Central memory CD8-positive, alpha-beta T cell (primary cell): ENCODE results near the gene SEZ6.

Experiments used
- ATAC-seq: fragments of 150-1000 bp; cut with Tn5 transposase; replicated peaks from 2 replicates; pipeline ENCODE4 v1.10.0; 2022; ENCODE audit warnings: mild to moderate bottlenecking, moderate FRiP score, moderate number of reproducible peaks; ENCODE audit not compliant: poor library complexity, severe bottlenecking; ENCODE audit errors: extremely low read depth
- DNase-seq, 2 donors: peaks; one replicate each; pipeline ENCODE4 v3.0.0; 2021; ENCODE audit warnings: low spot score in 2 of 2
- H3K27ac Mint-ChIP-seq: one replicate; pipeline ENCODE4 v1.8.0; 2022; ENCODE audit warnings: low read depth, mild to moderate bottlenecking, moderate library complexity, mixed read lengths
- H3K27me3 Mint-ChIP-seq: one replicate; pipeline ENCODE4 v1.8.0; 2022; ENCODE audit warnings: mixed read lengths
- H3K36me3 Mint-ChIP-seq: one replicate; pipeline ENCODE4 v1.8.0; 2022; ENCODE audit warnings: mild to moderate bottlenecking, moderate library complexity, mixed read lengths; ENCODE audit not compliant: insufficient read depth
- H3K4me1 Mint-ChIP-seq: one replicate; pipeline ENCODE4 v1.8.0; 2022; ENCODE audit warnings: mixed read lengths
- H3K4me3 Mint-ChIP-seq: one replicate; pipeline ENCODE4 v1.8.0; 2022; ENCODE audit warnings: mild to moderate bottlenecking, moderate library complexity, mixed read lengths
- H3K9me3 Mint-ChIP-seq: one replicate; pipeline ENCODE4 v1.8.0; 2022; ENCODE audit warnings: mixed read lengths

The SEZ6 gene

DNA sequence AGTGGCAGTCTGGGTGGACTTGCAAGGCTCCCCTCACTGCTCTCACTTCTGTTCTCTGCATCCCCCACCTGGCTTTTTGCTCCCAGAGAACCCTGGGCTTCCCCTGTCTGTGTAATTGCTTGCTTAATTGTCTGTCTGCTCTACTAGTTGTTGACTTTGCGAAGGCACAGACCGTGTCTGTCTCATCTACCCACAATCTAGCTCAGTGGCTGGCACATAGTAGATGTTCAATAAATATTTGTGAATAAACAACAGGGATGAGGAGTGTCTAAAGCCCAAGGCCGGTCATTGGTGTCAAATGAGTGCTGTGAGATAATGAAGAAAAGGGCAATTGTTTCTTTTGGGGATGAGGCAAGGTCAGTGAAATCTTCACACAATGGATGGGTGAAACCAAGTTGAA, 2.8 kb upstream of the SEZ6 start:
- H3K9me3 Mint-ChIP-seq: no peaks in the 10 kb centered on the region
- H3K27ac Mint-ChIP-seq: no peak overlapping the region
- DNase-seq (no peak), ATAC-seq (no peak)
- peaks cover 1% of the 10 kb centered on the region for H3K36me3 Mint-ChIP-seq
- peaks cover 68% of the 10 kb centered on the region for H3K27me3 Mint-ChIP-seq
- no peaks in the 10 kb centered on the region for H3K4me1 Mint-ChIP-seq
- H3K4me3 Mint-ChIP-seq: no peak overlapping the region

GRCh38 chr17:29007860-29008455, 2.1 kb upstream of the SEZ6 start:
- H3K36me3 Mint-ChIP-seq: peaks cover 1% of the 10 kb centered on the region
- peaks cover 75% of the 10 kb centered on the region for H3K27me3 Mint-ChIP-seq
- H3K27ac Mint-ChIP-seq: no peak overlapping the region
- H3K4me3 Mint-ChIP-seq: no peak overlapping the region
- no peak for ATAC-seq
- H3K4me1 Mint-ChIP-seq: no peaks in the 10 kb centered on the region
- no peak for DNase-seq
- H3K9me3 Mint-ChIP-seq: no peaks in the 10 kb centered on the region

DNA sequence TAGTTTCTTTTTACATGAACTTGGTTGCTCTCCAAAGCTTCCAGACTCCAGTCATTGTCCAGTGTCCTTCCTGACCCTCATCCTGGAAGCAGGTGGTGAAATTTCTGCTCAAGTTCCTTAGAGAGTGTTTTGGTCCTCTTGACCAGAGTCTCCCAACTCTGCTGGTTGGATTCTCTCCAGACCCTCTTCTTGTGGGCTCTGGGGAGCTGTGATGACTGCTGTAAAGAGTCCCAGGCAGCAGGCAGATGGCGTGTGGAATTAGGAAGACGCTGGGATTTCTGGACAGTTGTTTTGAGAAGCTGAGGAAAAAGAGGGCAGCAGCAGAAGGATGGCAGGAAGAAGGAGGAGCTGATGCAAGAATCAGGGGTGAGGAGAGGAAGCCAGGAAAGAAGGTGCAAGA, 1.6 kb upstream of the SEZ6 start:
- Mint-ChIP-seq H3K9me3 (no peaks in the 10 kb centered on the region), H3K27me3 (peaks cover 80% of the 10 kb centered on the region), H3K4me1 (no peaks in the 10 kb centered on the region), H3K4me3 (no peak overlapping the region), H3K36me3 (peaks cover 1% of the 10 kb centered on the region), H3K27ac (no peak overlapping the region)
- DNase-seq (no peak), ATAC-seq (no peak)

GRCh38 chr17:29004081-29004692, 1.6 kb downstream of the SEZ6 start:
- Mint-ChIP-seq H3K4me3 (no peak overlapping the region), H3K36me3 (peaks cover 1% of the 10 kb centered on the region), H3K27me3 (peaks cover 63% of the 10 kb centered on the region), H3K4me1 (no peaks in the 10 kb centered on the region), H3K27ac (no peak overlapping the region), H3K9me3 (no peaks in the 10 kb centered on the region)
- DNase-seq (no peak), ATAC-seq (no peak)

GRCh38 chr17:29003289-29003688, 2.5 kb downstream of the SEZ6 start:
- peaks cover 1% of the 10 kb centered on the region for H3K36me3 Mint-ChIP-seq
- no peaks in the 10 kb centered on the region for H3K9me3 Mint-ChIP-seq
- no peak overlapping the region for H3K4me3 Mint-ChIP-seq
- peaks cover 58% of the 10 kb centered on the region for H3K27me3 Mint-ChIP-seq
- no peak overlapping the region for H3K27ac Mint-ChIP-seq
- no peaks in the 10 kb centered on the region for H3K4me1 Mint-ChIP-seq
- DNase-seq (no peak), ATAC-seq (no peak)

GRCh38 chr17:29002811-29003210, 3.0 kb downstream of the SEZ6 start:
- Mint-ChIP-seq H3K36me3 (peaks cover 1% of the 10 kb centered on the region), H3K27me3 (peaks cover 58% of the 10 kb centered on the region), H3K4me1 (no peaks in the 10 kb centered on the region), H3K27ac (no peak overlapping the region), H3K9me3 (no peaks in the 10 kb centered on the region), H3K4me3 (no peak overlapping the region)
- DNase-seq (no peak), ATAC-seq (no peak)

DNA sequence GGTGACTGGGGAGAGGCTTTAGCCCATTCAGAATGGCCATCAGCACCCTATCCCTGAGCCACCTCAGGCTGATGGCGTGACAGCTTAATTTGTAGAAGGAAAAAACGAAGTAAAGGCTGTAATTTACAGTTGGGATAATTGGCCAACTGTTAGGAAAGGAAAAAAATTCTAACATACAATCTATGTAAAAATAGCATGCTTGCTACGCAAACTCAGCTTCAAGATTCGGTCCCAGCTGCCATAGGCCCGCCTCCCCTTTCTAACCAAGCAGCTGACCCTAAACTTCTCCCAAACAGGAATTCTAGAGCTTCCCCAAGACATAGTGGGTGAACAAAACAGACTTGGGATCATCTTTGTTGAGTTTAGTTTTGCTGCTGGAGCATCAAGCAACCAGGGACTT, 4.9 kb downstream of the SEZ6 start:
- no peak overlapping the region for H3K4me3 Mint-ChIP-seq
- peaks cover 1% of the 10 kb centered on the region for H3K36me3 Mint-ChIP-seq
- no peaks in the 10 kb centered on the region for H3K4me1 Mint-ChIP-seq
- peaks cover 56% of the 10 kb centered on the region for H3K27me3 Mint-ChIP-seq
- ATAC-seq: no peak
- DNase-seq: no peak
- H3K27ac Mint-ChIP-seq: no peak overlapping the region
- H3K9me3 Mint-ChIP-seq: no peaks in the 10 kb centered on the region

DNA sequence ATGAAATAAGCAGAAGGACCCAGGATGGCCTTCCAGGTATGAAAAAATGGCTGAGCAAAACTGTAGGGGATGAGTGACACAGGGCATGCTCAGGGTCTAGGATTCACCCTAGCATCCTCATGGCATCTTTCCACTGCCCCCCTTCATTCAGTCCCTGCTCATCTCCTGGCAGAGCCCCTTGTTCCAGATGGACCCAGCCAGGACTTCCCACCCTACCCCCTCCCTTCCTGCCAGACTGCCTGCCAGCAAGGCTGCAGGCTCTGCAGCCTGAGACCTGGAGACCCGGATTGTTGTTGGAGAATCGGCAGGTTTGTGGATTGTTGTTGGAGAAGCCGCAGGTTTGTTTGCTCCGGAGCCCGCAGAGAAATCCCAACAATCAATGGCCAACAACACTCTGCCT, 6.6 kb downstream of the SEZ6 start:
- peaks cover 54% of the 10 kb centered on the region for H3K27me3 Mint-ChIP-seq

GRCh38 chr17:28997806-28998205, 8.0 kb downstream of the SEZ6 start:
- H3K27ac Mint-ChIP-seq: no peak overlapping the region
- ATAC-seq (no peak), DNase-seq (no peak)
- H3K4me1 Mint-ChIP-seq: no peaks in the 10 kb centered on the region
- no peaks in the 10 kb centered on the region for H3K36me3 Mint-ChIP-seq
- no peak overlapping the region for H3K4me3 Mint-ChIP-seq
- H3K27me3 Mint-ChIP-seq: peaks cover 40% of the 10 kb centered on the region
- no peaks in the 10 kb centered on the region for H3K9me3 Mint-ChIP-seq

More for the DNA sequence above, 6.6 kb downstream of the SEZ6 start:
- no peak for ATAC-seq
- Mint-ChIP-seq H3K9me3 (no peaks in the 10 kb centered on the region), H3K27ac (no peak overlapping the region), H3K4me3 (no peak overlapping the region), H3K36me3 (no peaks in the 10 kb centered on the region), H3K4me1 (no peaks in the 10 kb centered on the region)
- no peak for DNase-seq

DNA sequence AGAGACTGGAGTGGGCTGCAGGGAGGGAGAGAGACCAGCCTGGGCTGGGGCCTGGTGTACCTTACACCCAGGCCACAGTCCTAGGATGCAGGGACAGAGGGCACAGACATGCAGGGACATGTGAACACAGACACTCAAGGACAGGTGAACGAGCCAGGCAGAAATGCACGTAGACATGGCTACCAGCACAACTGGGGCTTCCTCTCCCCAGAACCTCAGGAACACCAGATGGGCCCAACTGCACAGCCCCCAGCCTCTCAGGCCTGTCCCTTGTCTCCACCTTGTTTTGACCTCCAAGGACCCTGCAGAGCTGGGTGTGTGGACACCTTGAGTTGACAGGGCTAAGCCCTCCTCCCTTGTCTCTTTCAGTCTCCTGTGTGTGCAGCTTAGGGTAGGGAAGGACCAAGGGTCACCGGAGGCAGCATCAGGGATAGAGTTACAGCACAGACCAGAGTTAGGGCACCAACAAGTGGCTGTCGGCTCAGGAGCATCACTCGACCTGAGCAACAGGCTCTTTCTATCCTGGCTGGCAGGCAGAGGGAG, 9.2 kb downstream of the SEZ6 start:
- H3K27me3 Mint-ChIP-seq: peaks cover 35% of the 10 kb centered on the region
- ATAC-seq (no peak), DNase-seq (no peak)
- H3K4me1 Mint-ChIP-seq: no peaks in the 10 kb centered on the region
- no peaks in the 10 kb centered on the region for H3K36me3 Mint-ChIP-seq
- no peak overlapping the region for H3K27ac Mint-ChIP-seq
- H3K4me3 Mint-ChIP-seq: no peak overlapping the region
- no peaks in the 10 kb centered on the region for H3K9me3 Mint-ChIP-seq

- Mint-ChIP-seq H3K4me1 (no peaks in the 10 kb centered on the region), H3K9me3 (no peaks in the 10 kb centered on the region), H3K27me3 (peaks cover 35% of the 10 kb centered on the region), H3K27ac (no peak overlapping the region), H3K4me3 (no peak overlapping the region), H3K36me3 (no peaks in the 10 kb centered on the region)
- no peak for DNase-seq
- no peak for ATAC-seq
These were observed 12.0 kb downstream of the SEZ6 start for GRCh38 chr17:28993645-28994426.

GRCh38 chr17:28992625-28993600, 12.9 kb downstream of the SEZ6 start:
- ATAC-seq (no peak), DNase-seq (no peak)
- Mint-ChIP-seq H3K4me1 (no peaks in the 10 kb centered on the region), H3K27me3 (peaks cover 27% of the 10 kb centered on the region), H3K9me3 (no peaks in the 10 kb centered on the region), H3K36me3 (no peaks in the 10 kb centered on the region), H3K27ac (no peak overlapping the region), H3K4me3 (no peak overlapping the region)
